ENCODE results near the gene HOXA4.
A peak's percentile ranks its signal among the peaks of the same experiment; 100 is the strongest.

Gene HOXA4

DNA sequence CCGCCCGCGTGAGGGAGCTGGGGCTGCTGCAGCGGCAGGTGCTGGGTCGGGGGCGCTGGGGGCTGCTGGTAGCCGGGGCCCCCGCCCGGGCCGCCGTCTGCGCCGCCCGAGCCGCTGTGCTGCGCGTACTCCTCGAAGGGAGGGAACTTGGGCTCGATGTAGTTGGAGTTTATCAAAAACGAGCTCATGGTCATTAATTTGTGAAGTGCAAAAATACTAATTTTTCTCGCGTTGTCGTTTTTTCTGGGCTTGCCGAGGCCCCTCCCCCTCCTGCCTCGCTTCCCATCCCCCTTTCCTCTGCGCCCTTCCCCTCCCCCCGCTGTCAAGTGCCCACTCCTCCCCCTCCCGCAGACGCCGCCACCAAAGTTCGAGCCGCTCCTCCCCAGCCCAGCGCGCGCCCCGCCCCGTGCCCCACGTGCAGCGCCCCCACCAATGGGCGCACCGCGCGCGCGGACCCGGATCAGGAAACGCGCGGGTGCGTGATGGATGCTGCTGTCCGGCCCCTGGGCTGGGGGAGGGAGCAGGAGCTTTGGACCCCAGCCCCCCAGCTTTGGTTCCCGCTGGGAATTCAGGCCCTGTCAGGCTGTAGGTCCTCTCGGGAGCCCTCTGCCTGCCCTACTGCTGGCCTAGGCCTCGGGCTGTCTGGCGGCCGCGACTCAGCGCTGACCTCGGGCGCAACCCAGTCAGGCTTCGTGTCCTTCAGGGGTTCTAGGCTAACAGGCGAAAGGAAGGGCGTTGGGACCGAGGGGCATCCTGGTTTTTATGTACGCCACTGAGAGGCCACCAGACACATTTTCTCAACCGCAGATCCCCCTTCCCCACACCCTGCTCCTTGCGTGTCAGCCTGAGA, at the start of gene HOXA4:
TSS of gene HOXA4 (minus strand) at position 218 of the 850 bp plus-strand sequence. CDS start at position 194, 24 bp downstream.
- peak; percentile 37 for DNase-seq (ENCODE audit: low read depth)

DNA sequence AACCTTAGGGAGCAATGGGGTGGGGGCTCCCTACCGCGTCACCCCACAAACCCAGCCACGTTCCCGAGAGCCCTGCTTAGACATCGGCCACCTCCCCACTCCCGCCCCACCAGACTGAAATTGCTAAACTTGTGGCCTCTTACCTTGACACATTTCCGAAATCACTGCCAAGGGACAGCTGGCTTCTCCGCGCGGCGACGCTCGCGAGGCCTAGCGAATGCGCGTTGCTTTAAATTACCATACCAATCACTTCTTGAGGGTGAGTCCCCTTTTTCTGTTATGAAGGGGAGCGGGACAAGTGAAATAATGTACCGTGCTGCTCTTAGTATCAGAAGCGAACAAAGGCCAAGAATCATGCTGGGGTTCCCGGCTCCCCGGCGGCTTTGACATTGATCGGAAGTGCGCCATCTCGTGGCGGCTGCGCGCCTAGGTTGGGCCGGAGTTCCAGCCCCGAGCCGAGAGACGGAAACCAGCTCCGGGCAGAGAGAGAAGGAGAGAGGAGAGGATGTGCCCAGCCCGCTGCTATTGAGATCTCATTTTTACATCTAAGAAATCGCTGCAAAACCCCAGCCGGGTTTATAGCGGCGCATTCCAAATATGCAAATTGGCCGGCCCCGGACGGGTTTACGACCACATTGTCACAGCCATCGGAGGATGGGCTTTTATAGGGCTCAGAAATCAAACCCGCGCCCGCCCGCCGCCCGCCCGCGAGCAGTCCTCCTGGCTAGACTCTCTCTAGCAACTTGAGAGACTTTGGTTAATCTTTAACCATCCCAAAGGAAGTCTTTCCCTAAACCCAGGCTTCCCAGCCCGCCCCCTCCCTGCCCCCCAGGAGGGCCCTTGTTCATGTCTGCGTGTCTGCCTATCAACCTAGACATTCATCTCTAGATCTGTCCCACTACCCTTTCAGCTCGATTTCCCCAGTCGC, 49.2 kb upstream of the HOXA4 start:
- peak; percentile 56 for DNase-seq (ENCODE audit: low read depth)

GRCh38 chr7:27179030-27179429, 48.5 kb upstream of the HOXA4 start:
- DNase-seq (ENCODE audit: low read depth), result no peak

- DNase-seq (ENCODE audit: low read depth), result no peak
These were observed 47.8 kb upstream of the HOXA4 start for GRCh38 chr7:27178366-27178765.

GRCh38 chr7:27177795-27178320, 47.3 kb upstream of the HOXA4 start:
- DNase-seq (ENCODE audit: low read depth), result no peak

DNA sequence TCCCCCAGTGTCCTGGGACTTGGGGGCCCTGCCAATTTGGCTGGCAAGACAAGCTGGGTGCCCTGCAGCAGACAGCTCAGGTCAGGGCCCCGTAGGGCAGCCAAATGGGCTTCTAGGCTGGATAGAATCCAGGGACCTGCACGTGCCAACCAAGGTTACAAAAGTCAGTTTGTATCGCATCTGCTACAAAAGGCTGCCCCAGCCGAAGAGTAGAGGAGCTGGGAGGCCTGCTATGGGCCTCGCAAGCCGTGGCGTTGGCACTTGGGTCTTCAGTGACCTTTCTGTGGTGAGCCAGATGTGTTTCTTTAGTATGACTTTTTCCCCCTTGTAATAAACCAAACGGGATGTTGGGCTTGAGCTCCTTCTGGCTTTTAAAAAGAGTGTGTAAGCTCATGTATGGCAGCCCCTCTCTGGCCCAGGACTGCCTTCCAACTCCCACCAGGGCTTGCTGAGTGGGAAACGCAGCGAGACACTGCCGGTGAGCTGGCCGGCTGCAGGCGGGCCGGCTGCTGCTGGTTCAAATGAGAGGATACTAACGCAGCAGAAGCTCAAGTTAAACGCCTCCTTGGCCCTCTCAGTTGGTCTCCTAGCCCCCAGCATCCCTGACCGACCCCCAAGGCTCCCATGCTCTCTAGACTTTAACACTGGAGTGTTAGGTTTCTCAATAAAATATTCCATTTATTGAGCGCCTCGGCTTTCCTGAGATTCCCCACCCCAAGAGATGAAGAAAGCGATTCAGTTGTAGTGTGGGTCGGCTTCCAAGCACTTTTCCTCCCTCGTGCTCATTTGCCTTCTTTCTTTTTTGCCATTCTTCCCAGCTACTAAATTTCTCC, 46.6 kb upstream of the HOXA4 start:
- DNase-seq (ENCODE audit: low read depth), result no peak

DNA sequence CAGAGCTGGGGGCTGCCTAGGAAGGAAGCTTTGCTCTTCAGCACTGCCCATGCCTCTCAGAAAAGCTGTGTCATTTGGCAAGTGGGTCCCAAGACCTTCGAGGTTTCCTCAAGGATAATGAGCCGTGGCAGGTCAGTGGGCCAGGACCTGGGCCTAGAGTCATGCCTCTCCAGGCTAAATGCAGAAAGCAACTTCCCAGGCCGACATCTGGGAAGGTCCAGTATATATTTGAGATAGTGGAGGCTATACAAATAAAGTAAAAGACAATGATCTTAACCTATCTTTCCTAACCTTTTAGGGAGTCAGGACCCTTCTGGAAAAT, 45.9 kb upstream of the HOXA4 start:
- no peak for DNase-seq (ENCODE audit: low read depth)

DNA sequence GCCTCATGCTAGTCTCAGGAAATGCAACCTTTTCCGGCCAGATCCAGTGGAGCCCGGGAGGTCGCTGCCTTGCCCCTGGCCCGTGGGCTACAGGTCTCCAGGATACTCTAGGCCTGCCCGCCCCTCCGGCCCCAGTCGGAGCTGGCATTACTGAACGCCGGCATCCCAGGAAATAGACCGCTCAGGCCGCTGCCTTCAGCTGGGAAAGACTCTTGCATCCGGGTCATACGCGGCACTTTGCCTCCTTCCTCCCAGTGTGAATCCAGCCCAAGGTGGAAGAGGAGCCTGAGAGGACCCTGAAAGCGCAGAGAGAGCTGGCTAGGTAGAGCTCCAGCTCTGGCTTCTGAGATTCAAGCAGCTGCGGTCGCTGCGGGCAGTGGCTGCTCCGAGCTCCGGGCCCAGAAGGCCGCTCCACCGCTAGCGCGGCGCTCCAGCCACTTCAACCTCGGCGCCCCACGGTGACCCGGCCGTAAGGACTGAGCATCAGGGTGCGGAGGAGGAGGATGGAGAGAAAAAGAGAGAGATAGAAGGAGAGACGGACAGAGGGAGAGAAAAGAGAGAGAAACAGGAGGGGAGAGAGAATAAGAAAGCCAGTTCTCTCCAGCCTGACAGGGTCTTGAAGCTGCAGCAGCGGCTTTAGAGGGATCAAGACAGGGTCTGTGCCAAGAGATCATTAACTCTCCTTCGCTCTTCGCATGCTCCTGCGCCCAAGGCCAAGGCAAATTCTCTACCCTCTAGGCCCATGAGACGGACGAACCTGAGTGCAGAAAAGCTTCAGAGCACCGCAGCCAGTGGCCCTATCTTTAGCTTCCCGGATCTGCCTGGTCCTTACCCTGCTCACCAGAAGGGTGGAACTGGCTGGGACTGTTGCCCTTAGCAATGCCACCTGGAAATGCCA, 45.3 kb upstream of the HOXA4 start:
- no peak for DNase-seq (ENCODE audit: low read depth)

DNA sequence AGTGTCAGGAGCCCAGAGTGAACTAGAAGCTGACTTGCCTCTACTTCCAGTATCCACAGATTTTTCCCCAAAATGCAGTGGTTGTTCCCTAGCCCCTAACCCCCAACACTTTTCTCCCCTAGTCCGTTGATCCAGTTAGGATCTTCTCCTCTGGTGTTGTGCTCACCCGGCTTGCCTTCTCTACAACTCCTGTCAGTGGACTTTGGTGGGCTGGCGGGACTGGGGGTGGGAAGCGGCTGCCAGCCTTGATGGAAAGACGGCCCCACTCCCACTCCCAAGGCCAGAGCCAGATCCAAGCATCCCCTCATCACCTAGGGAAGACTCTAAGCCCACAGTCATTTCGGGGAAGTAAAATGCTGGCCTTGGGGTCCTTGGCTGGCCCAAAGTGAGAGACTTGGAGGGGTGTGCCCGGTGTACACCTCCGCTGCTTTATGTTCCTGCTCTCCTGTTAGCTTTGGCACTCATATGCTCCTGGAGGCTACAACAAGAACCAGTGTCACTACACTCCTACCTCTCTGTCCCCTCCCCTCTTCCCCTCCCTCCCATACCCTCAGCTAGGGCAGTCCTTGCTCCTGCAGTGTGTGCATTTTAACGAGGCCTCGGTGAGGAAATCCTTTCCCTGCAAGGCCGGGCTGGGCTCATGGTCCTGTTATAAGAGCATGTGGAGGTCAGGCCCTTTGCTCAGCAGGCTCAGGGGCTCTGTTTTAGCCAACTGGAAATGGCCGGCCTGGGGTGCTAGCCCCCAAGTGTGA, 44.5 kb upstream of the HOXA4 start:
- no peak for DNase-seq (ENCODE audit: low read depth)

DNA sequence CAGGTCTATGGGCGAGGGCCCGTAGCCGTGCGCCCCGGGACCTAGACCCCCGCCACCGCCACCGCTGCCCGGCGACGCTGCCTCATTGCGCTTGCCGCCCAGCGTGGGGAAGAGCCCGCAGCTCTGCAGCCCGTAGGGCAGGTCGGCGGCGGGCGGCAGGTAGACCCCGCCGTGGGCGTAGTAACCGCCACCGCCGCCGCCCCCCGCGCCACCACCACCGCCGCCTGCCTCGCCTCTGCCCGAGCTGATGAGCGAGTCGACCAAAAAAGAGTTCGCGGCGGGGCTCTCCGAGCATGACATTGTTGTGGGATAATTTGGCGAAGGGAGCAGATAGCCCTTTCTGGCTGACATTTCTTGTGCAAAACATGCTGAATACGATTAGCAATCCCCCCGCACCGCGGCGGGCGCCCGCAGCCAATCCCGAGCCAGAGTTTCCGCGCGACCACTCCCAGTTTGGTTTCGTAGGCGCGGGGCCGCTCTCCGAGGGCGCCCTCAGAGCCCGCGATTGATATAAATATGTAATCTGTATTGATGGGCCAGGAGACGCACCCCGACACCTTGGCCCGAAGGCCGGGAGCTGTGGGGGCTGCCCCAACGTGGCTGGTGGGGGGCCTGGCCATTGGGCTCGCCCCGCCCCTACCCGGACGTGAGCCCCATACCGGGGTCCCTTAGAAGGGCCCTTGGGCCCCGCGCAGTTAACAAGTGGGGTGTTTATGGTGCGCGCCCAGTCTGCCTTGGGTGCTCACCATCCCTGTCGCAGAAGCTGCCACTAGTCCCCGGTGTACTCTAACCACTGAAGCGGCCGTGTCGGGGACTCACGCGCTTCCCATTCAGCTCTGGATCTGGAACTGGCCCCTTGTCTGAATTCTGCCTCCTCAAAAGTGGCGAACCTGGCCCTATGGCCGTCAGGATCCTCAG, 43.7 kb upstream of the HOXA4 start, which contains the start of gene HOXA10:
TSS of gene HOXA10 (minus strand) at position 365 of the 918 bp plus-strand sequence. CDS start at position 351, 14 bp downstream.
- no peak for DNase-seq (ENCODE audit: low read depth)

DNA sequence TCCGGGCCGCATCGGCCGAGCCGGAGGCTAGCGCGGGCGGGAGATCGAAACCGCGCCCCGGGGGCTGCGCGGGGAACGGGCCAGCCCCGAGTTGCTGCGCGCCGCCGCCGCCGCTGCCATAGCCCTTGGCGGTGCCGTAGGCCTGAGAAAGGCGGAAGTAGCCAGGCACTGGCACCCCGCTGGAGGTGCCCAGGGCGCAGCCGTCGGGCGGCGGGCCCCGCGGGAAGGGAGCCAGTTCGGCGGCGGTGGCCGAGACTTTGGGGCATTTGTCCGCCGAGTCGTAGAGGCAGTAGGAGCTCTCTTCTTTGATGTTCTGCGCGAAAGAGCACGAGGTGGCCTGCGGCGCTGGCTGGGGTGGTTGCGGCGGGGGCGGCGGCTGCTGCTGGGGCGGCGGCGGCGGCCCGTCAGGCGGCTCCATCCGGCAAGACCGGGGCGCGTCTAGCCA, 43.0 kb upstream of the HOXA4 start:
- DNase-seq (ENCODE audit: low read depth), result no peak

- DNase-seq (ENCODE audit: low read depth), result no peak
These were observed 42.4 kb upstream of the HOXA4 start for GRCh38 chr7:27172823-27173510.

DNA sequence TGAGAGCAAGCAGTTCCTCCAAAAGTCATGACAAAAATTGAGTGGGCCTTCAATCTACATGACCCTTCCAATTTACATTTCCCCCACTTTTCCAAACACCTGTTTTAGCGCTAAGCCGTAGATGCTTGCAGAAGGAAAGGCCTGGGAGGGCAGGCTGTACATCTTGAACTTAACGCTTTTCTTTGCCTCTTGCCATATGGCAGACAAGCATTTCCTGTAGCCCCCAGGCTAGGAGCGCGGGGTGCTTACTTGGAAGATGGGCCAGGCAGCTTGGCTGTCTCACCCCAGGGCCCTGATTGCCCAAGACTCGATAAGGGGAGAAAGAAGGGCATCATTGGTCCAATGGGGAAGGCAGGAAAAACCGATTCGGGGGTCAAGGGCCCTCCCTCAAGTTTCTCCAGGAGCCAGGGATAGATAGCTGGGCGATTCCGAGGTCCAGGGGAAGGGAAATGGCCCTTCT, 41.8 kb upstream of the HOXA4 start:
- no peak for DNase-seq (ENCODE audit: low read depth)

GRCh38 chr7:27171637-27172314, 41.2 kb upstream of the HOXA4 start:
- no peak for DNase-seq (ENCODE audit: low read depth)

GRCh38 chr7:27171325-27171636, 40.7 kb upstream of the HOXA4 start:
- DNase-seq (ENCODE audit: low read depth), result no peak

DNA sequence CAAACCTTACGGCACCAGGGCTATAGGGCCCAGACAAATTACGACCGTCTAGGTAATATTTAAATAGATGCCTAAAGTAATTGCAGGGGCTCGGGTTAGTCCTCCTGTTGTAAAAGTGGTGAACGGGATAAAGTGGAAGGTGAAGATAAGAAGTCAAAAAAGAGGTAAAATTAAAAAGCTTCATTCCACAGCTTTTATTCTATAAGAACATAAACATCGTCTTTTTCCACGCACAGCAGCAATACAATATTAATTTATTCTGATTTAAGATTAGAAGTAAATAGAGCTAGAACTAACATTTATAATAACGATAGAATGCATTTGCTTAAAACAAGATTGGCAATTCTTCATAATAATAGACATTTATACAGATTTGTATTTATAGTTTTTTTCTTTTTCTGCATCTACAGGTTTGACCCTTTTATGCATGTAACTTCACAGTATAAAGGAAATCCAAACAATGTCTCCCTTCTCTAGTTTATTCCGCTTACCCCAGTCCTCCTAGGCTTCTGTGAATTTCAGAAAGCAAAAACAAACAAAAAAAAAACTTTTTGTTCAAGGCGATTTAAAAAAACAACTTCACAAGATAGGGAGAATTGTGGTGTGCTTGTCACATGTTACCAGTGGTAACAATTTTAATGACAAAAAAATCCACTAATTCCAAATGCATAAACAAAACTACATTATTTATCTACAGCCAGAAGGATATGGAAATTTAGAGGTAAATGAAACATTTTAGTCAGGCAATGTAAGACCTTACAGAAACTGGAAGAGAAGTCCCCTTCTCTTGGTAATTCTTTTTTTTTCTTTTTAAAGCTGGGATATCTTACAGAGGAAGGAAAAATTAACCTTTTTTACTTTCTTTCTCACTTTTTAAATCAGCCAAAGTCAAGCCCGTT, 40.1 kb upstream of the HOXA4 start:
- DNase-seq (ENCODE audit: low read depth), result no peak

All from stimulated activated CD8-positive, alpha-beta memory T cell treated with anti-CD3 and anti-CD28 coated beads, Interleukin-15, amount 100 ng/mL, for 24 hours (primary cell).